ENCODE measurements around the gene MATR3. TPM values are rescaled to one million over a fixed set of nuclear protein-coding genes. Genes with fewer than 3 reads are reported as not detected.

The MATR3 gene
- total RNA-seq, 1 donor from 2014 or later: 235 TPM

- TF ChIP-seq, protein P1, sequence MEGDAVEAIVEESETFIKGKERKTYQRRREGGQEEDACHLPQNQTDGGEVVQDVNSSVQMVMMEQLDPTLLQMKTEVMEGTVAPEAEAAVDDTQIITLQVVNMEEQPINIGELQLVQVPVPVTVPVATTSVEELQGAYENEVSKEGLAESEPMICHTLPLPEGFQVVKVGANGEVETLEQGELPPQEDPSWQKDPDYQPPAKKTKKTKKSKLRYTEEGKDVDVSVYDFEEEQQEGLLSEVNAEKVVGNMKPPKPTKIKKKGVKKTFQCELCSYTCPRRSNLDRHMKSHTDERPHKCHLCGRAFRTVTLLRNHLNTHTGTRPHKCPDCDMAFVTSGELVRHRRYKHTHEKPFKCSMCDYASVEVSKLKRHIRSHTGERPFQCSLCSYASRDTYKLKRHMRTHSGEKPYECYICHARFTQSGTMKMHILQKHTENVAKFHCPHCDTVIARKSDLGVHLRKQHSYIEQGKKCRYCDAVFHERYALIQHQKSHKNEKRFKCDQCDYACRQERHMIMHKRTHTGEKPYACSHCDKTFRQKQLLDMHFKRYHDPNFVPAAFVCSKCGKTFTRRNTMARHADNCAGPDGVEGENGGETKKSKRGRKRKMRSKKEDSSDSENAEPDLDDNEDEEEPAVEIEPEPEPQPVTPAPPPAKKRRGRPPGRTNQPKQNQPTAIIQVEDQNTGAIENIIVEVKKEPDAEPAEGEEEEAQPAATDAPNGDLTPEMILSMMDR (IDR thresholded peaks at IDR 0.05; ENCODE audit: unreplicated experiment): no peak
- Mint-ChIP-seq H3K9me3 (ENCODE audit: unreplicated experiment) (no peaks in the 10 kb centered on the region), H3K4me1 (ENCODE audit: unreplicated experiment) (peaks cover 6% of the 10 kb centered on the region), H3K36me3 (ENCODE audit: low read depth, unreplicated experiment) (peaks cover 10% of the 10 kb centered on the region), H3K4me3 (ENCODE audit: unreplicated experiment) (no peak overlapping the region), H3K27me3 (ENCODE audit: unreplicated experiment) (no peaks in the 10 kb centered on the region), H3K27ac (ENCODE audit: unreplicated experiment) (no peak overlapping the region)
- DNase-seq (ENCODE audit: low spot score): no peak
Observed at GRCh38 chr5:139363937-139364336, 70.4 kb downstream of the MATR3 start.

GRCh38 chr5:139364466-139364865, 70.9 kb downstream of the MATR3 start:
- DNase-seq (ENCODE audit: low spot score): no peak
- Mint-ChIP-seq H3K9me3 (ENCODE audit: unreplicated experiment) (no peaks in the 10 kb centered on the region), H3K4me1 (ENCODE audit: unreplicated experiment) (peaks cover 6% of the 10 kb centered on the region), H3K27ac (ENCODE audit: unreplicated experiment) (no peak overlapping the region), H3K4me3 (ENCODE audit: unreplicated experiment) (no peak overlapping the region), H3K36me3 (ENCODE audit: low read depth, unreplicated experiment) (peaks cover 10% of the 10 kb centered on the region), H3K27me3 (ENCODE audit: unreplicated experiment) (no peaks in the 10 kb centered on the region)
- TF ChIP-seq, protein P1 (IDR thresholded peaks at IDR 0.05; ENCODE audit: unreplicated experiment): no peak

GRCh38 chr5:139368613-139369012, 75.1 kb downstream of the MATR3 start:
- no peak overlapping the region for H3K4me3 Mint-ChIP-seq (ENCODE audit: unreplicated experiment)
- H3K36me3 Mint-ChIP-seq (ENCODE audit: low read depth, unreplicated experiment): peaks cover 21% of the 10 kb centered on the region
- DNase-seq (ENCODE audit: low spot score): no peak

GRCh38 chr5:139369181-139369580, 75.6 kb downstream of the MATR3 start:
- H3K4me3 Mint-ChIP-seq (ENCODE audit: unreplicated experiment): no peak overlapping the region
- H3K27me3 Mint-ChIP-seq (ENCODE audit: unreplicated experiment): peaks cover 5% of the 10 kb centered on the region
- H3K36me3 Mint-ChIP-seq (ENCODE audit: low read depth, unreplicated experiment): peaks cover 26% of the 10 kb centered on the region
- peaks cover 11% of the 10 kb centered on the region for H3K4me1 Mint-ChIP-seq (ENCODE audit: unreplicated experiment)
- TF ChIP-seq, protein P1 (IDR thresholded peaks at IDR 0.05; ENCODE audit: unreplicated experiment): no peak
- no peak overlapping the region for H3K27ac Mint-ChIP-seq (ENCODE audit: unreplicated experiment)
- H3K9me3 Mint-ChIP-seq (ENCODE audit: unreplicated experiment): no peaks in the 10 kb centered on the region
- no peak for DNase-seq (ENCODE audit: low spot score)

More at GRCh38 chr5:139368613-139369012, 75.1 kb downstream of the MATR3 start:
- no peaks in the 10 kb centered on the region for H3K27me3 Mint-ChIP-seq (ENCODE audit: unreplicated experiment)
- TF ChIP-seq, protein P1 (IDR thresholded peaks at IDR 0.05; ENCODE audit: unreplicated experiment): no peak
- peaks cover 11% of the 10 kb centered on the region for H3K4me1 Mint-ChIP-seq (ENCODE audit: unreplicated experiment)
- H3K9me3 Mint-ChIP-seq (ENCODE audit: unreplicated experiment): no peaks in the 10 kb centered on the region
- H3K27ac Mint-ChIP-seq (ENCODE audit: unreplicated experiment): no peak overlapping the region

DNA sequence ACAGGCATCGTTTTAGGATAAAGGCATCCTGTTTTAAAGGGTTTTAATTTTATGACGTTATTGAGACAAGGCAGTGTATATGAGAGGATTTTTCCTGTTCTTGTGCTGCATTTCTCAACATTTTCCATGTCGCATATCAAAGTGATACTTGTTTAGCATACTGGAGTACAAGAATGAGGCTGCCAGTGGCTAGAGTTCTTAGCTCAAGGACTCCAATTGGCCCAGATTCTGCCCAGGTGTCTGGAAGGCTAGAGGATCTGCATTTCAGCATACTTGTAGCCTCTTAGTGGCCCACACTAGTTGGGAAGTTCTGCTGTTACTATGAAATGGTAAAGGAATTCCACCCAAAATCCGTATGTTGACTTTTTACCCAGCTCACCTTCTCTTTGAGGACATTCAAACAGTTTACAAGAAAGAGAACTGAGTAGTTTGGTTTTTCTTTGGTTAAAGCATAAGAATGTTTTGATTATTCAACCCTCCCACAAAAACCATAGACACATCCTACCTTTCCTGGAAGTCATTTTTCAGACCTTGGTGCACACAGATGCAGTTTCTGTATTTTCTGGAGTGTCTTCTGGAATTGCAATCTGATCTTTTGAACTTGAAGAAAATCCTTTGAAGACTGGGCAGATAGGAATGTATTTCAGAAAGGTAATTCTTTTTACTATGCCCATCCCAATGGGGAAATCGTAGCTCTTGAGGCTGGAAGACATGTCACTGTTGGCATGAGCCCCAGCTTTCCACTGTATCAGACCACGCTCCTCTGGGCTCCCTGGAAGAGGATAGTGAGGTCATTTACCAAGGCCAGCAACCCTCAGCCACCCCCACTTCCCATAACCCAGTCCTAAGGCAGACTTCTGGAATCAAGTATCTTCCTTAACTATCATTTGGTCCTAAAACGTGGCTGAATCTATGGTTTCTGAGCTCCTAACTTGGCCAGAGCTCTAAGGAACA, 78.2 kb downstream of the MATR3 start:
- Mint-ChIP-seq H3K36me3 (ENCODE audit: low read depth, unreplicated experiment) (peaks cover 19% of the 10 kb centered on the region), H3K27me3 (ENCODE audit: unreplicated experiment) (peaks cover 5% of the 10 kb centered on the region), H3K4me3 (ENCODE audit: unreplicated experiment) (peak overlapping the region; percentile 63), H3K4me1 (ENCODE audit: unreplicated experiment) (peaks cover 7% of the 10 kb centered on the region), H3K27ac (ENCODE audit: unreplicated experiment) (peak overlapping the region; percentile 23), H3K9me3 (ENCODE audit: unreplicated experiment) (no peaks in the 10 kb centered on the region)
- TF ChIP-seq, protein P1 (IDR thresholded peaks at IDR 0.05; ENCODE audit: unreplicated experiment): no peak
- DNase-seq (ENCODE audit: low spot score): no peak
